Neural cell (in vitro differentiated cells): ENCODE measurements around the gene ADGRD1.

Experiments
- EZH2 ChIP-seq: fragments of 200-600, 300-800 bp; shearing (Covaris generic), sonication (generic); IDR thresholded peaks from 2 replicates; pipeline ENCODE4 v1.6.1; 2014; ENCODE audit warnings: antibody characterized with exemption, low read length, borderline replicate concordance, mild to moderate bottlenecking; ENCODE audit not compliant: insufficient read depth, poor library complexity, severe bottlenecking
- TAF1 ChIP-seq: IDR thresholded peaks from 2 replicates; pipeline ENCODE4 v1.6.1; 2012; ENCODE audit warnings: low read depth
- TF ChIP-seq, protein P1 (sequence below): fragments of 450-650 bp; IDR thresholded peaks from 2 replicates; pipeline ENCODE4 v1.5.1; 2014; ENCODE audit warnings: antibody characterized with exemption, mild to moderate bottlenecking, moderate library complexity; ENCODE audit not compliant: poor library complexity, severe bottlenecking

GRCh38 chr12:130909111-130909510, 44.6 kb upstream of the ADGRD1 start:
- TF ChIP-seq EZH2 (no peak), TAF1 (no peak)
- TF ChIP-seq, protein P1, sequence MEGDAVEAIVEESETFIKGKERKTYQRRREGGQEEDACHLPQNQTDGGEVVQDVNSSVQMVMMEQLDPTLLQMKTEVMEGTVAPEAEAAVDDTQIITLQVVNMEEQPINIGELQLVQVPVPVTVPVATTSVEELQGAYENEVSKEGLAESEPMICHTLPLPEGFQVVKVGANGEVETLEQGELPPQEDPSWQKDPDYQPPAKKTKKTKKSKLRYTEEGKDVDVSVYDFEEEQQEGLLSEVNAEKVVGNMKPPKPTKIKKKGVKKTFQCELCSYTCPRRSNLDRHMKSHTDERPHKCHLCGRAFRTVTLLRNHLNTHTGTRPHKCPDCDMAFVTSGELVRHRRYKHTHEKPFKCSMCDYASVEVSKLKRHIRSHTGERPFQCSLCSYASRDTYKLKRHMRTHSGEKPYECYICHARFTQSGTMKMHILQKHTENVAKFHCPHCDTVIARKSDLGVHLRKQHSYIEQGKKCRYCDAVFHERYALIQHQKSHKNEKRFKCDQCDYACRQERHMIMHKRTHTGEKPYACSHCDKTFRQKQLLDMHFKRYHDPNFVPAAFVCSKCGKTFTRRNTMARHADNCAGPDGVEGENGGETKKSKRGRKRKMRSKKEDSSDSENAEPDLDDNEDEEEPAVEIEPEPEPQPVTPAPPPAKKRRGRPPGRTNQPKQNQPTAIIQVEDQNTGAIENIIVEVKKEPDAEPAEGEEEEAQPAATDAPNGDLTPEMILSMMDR = no peak
